ENCODE measurements around the gene TNMD.

DNA sequence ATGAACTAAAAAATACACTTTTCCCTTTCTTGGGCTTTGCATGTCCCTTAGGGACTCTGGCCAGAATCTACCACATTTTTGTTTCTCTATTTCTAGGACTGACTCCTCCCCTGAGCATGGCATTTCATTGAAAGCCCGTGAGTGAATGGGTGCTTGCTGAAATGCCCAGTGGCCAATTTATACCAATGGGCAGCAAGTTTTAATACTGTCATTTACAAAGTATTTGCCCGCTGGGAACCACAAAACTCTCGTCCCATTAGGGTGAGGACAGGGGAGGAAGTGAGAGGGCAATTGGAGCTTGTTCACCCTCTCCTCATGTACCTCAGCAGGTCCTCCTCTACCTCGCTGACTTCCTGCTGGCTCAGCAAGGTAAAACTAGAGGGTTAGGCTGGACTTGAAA, 60.4 kb downstream of the TNMD start:
- no peak for TF ChIP-seq CTCF (IDR thresholded peaks at IDR 0.05; ENCODE audit: insufficient read depth, low read length)
- TF ChIP-seq, protein P1, sequence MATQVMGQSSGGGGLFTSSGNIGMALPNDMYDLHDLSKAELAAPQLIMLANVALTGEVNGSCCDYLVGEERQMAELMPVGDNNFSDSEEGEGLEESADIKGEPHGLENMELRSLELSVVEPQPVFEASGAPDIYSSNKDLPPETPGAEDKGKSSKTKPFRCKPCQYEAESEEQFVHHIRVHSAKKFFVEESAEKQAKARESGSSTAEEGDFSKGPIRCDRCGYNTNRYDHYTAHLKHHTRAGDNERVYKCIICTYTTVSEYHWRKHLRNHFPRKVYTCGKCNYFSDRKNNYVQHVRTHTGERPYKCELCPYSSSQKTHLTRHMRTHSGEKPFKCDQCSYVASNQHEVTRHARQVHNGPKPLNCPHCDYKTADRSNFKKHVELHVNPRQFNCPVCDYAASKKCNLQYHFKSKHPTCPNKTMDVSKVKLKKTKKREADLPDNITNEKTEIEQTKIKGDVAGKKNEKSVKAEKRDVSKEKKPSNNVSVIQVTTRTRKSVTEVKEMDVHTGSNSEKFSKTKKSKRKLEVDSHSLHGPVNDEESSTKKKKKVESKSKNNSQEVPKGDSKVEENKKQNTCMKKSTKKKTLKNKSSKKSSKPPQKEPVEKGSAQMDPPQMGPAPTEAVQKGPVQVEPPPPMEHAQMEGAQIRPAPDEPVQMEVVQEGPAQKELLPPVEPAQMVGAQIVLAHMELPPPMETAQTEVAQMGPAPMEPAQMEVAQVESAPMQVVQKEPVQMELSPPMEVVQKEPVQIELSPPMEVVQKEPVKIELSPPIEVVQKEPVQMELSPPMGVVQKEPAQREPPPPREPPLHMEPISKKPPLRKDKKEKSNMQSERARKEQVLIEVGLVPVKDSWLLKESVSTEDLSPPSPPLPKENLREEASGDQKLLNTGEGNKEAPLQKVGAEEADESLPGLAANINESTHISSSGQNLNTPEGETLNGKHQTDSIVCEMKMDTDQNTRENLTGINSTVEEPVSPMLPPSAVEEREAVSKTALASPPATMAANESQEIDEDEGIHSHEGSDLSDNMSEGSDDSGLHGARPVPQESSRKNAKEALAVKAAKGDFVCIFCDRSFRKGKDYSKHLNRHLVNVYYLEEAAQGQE (IDR thresholded peaks at IDR 0.05; ENCODE audit: insufficient replicate concordance, low read depth) = no peak

Measured in HL-60 (cell line).